GM19463 (cell line): ENCODE measurements around the gene MR1.

Source experiments
- ATAC-seq: cut with Tn5 transposase; IDR thresholded peaks from one replicate; pipeline ENCODE4 v1.9.1; 2021; ENCODE audit warnings: mild to moderate bottlenecking, moderate library complexity; ENCODE audit not compliant: unreplicated experiment

MR1 gene

DNA sequence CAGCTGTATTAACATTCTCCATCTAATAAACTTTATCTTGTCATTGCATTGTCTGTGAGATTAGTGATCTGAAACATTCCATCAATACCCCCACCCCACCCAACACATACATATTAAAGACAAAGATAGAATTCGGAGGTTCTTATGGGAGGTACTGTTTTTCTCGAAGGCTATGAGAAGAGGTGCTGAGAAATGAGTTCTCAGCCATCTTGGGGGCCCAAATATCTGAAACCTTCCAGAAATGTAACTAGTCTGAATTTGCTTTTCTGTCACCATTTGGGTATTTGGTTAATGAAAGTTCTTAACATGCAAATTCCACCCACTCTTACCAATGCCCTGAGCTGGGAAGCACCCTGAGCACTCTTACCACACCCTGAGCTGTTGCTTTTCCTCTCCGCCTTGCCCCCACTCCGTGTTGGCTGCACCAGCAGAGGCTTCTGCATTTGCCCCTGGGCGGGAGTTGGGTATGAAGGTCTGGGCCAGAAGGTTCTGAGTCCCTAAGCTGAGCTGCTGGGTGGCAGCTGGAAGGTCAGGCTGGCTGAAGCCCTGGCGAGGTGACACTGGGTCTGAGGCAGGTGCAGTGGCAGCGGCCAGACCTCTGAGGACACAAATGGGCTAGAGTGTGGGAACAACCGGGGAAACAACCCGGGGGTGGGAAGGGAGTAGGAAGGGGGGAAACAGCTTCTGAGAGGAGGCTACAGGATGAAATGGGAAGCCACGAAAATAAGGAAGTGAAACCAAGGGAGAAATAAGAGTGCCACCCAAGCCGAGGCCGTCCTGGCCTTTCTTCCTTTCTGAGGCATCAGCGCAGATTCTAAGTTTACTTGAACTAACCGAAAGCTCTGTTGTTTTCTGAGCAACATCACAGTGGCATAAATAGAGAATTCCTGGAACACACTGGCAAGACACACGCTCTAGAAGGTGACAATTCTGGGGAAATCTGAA, 28.4 kb downstream of the MR1 start:
- peak; percentile 84 for ATAC-seq

- peak; percentile 70 for ATAC-seq
These were observed 29.1 kb downstream of the MR1 start for GRCh38 chr1:181062836-181063428.

- ATAC-seq = no peak
These were observed 30.3 kb downstream of the MR1 start for GRCh38 chr1:181064011-181064623.

GRCh38 chr1:181064702-181065101, 30.9 kb downstream of the MR1 start:
- ATAC-seq = no peak

GRCh38 chr1:181073638-181074037, 39.9 kb downstream of the MR1 start:
- ATAC-seq = no peak

DNA sequence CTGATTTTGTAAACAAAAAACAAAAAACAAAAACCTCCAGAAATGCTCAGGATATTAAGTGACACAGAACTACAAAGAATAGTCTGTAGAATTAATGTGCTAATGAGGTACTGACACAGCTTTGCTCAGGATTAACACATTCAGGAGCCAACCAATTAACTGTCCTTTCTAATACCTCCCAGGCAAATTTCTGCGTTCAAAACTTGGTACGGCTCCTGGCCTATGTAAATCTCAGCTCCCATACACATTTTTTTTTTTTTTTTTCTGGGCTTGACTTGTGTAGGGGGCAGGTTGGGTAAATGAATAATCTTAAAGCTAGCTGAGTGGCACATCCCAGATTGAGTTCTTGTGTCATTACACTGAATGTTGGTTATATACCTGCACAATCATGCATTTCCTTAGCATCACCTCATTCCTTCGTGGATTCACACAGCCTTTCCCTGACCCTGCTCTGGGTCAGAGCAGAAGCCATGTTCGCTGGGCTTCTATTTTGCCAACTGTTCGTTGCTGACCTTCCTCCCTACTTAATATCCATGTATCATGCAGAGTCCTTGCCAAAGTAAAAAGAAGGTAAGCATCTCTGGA, 42.1 kb downstream of the MR1 start:
- no peak for ATAC-seq

DNA sequence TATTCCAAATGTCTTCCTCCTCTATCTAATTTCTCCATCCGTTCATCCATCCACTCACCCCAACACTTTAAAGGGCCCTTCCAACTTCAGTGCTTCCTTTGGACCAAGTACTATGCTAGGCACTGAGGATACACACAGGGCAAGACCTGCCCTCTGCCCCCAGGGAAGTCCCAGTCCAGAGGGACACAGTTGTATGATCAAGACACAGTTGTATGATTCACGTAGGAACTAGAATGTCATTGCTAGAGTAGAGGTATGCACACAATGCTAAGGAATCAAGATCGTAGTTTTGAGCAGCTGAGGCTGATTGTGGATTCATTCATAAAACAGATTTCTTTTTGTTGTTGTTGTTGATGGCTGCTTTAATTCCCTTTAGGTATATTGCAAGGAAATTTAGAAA, 43.1 kb downstream of the MR1 start:
- ATAC-seq = no peak

DNA sequence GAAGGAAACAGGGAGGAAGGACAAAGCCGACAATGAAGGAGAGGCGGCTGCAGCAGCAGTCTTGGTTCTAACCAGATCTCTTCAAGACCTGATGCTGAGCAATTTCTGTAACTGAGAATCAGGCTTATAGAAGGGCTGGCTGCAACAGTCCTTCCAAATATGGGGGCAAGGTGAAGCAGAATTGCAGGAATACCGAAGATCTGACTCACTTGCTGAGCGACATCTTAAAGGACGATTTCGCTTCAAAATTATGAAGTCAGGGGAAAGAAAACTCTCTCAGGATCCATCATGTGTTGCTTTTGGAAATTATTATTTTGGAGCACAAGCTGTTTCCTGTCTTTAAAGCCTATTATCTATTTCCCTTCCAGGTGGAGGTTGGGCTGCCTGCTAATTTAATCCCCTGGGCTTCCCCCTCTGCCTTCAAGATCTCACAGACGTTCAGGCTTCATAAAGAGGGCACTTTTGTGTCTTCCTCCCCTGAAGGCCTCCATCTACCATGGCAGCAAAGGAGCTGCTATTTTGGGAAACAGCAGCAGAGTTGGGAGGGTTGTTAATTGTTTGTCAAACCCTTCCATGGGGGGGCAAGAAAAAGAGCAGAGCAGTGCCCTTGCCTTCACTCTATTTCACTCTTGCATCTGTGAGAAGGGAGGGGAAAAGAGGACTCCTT, 43.9 kb downstream of the MR1 start:
- no peak for ATAC-seq

GRCh38 chr1:181079382-181079781, 45.6 kb downstream of the MR1 start:
- no peak for ATAC-seq

DNA sequence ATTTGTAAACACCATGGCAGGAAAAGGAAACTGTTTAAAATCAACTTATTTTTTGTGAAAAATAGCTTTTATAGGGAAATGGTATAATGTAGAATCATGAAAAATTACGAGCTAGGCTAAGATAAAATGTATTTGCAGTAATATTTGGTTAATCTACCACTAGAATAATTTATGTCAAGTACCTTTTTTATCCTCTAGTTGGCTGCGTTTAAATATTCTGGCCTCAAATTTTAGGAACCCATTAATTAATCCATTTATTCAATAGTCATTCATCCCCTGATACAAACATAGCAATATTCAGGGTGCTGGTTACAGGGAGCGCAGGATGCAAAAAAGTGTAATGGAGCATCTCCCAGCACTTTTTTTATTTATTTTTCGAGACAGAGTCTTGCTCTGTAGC, 46.1 kb downstream of the MR1 start:
- no peak for ATAC-seq

DNA sequence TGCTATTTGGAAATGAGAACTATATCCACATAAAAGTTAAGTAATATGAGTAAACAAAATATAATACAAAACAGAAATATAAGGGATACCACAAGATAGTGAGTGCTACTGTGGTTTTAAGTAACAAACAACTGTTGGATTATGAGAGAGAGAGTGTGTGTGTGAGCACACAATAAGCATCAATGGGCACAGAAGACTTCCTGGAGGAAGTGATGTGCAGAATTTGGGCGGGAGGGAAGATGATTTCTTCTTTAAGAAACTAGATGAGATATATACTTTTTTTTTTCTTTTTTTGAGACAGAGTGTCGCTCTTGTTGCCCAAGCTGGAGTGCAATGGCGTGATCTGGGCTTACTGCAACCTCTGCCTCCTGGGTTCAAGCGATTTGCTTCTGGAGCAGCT, 46.8 kb downstream of the MR1 start:
- no peak for ATAC-seq

- ATAC-seq = no peak
These were observed 47.6 kb downstream of the MR1 start for GRCh38 chr1:181081395-181081794.

DNA sequence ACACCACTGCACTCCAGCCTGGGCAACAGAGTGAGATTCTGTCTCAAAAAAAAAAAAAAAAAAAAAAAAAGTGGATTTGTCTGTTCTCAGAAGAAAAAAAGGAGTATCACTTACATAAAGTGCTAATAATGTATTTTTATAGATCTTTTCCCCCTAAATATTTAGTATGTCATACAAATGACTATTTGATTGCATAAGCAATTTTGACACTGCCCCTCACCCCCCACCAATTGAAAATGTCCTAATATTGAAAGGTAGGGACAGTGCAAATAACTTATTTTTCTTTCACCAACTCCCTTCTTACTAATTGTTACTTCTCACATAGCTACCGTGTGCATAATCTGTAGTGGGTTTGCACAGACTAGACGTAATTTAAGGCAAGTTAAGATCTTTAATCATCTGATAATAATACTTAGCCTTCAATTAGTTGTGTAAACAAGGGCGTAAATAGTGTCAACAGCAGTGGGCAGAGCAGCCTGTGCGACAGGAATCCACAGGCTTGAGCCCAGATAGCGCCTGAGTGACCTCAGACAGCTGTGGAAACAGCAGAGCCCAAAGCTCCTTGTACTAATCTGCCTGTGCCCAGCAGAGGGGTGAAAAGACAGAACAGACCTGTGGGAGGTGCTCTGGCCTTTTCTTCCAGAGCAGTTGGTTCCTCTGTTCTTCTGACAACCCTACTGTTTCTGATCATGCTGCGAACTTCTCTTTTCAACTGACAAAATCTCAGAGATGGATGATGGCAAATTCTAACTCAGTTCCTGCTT, 50.2 kb downstream of the MR1 start:
- ATAC-seq = peak; percentile 32

- no peak for ATAC-seq
These were observed 50.8 kb downstream of the MR1 start for GRCh38 chr1:181084606-181084969.

GRCh38 chr1:181086091-181086490, 52.3 kb downstream of the MR1 start:
- ATAC-seq = no peak

DNA sequence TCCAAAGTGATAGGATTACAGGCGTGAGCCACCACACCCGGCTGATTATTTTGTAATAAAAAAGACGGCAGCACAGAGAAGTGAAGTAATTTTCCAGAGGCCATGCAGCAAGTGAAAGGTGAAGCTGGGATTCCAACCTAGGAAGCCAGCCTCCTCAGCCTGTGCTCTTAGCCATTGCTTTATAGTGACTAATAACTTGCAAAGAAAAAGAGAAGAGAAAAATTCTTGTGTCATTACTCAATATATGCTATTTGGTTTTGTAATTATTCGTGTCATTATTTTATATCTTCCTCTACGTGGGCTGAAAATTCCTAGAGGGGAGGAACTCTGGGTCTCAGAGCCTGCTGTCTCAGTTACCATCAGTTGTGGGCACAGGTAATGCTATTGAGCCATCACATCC, 53.1 kb downstream of the MR1 start:
- no peak for ATAC-seq

- ATAC-seq = no peak
These were observed 53.7 kb downstream of the MR1 start for GRCh38 chr1:181087400-181087901.

GRCh38 chr1:181088079-181089016, 54.6 kb downstream of the MR1 start, which contains the start of gene IER5:
Gene IER5 (plus strand): TSS chr1:181088700. CDS start chr1:181088903, 203 bp downstream.
- ATAC-seq = peak; percentile 67
